H1 (cell line): ENCODE data around the gene ADGRV1. TPM values are rescaled to one million over a fixed set of nuclear protein-coding genes. Genes with fewer than 3 reads are reported as not detected.

ENCODE experiments used
- CTCF ChIA-PET: fragments of 300-600 bp; sonication (Branson Sonifier 250); formaldehyde crosslinking; loops from one replicate; lab custom pipeline; 2021; ENCODE audit not compliant: partially characterized antibody; lab: Charles Lee
- POLR2A ChIA-PET: fragments of 300-600 bp; sonication (Branson Sonifier 250); formaldehyde crosslinking; loops from one replicate; lab custom pipeline; 2021; ENCODE audit warnings: inconsistent platforms; ENCODE audit not compliant: partially characterized antibody; lab: Charles Lee
- DNase-seq, 2 experiments: peaks; one replicate each; pipeline versions ENCODE4 v3.0.0 to v3.0.0-alpha.2; 2010 to 2022; ENCODE audit warnings: low spot score in 2 of 2, low read depth in 1 of 2, mixed read lengths in 1 of 2
- FAIRE-seq: peaks from 2 replicates; lab custom pipeline; 2011; peaks lifted over from hg19 to GRCh38; lab: Jason Lieb, UNC
- H2AFZ ChIP-seq: 2 replicates; pipeline ENCODE4 v1.8.1; 2012; ENCODE audit warnings: low read length, inconsistent platforms
- H2AK5ac ChIP-seq: 2 replicates; pipeline ENCODE4 v1.6.1; 2013; ENCODE audit warnings: low read depth, low read length
- H2BK120ac ChIP-seq: replicated peaks from 2 replicates; pipeline ENCODE3; 2013; ENCODE audit warnings: low read depth, low read length, inconsistent platforms
- H2BK12ac ChIP-seq: 2 replicates; pipeline ENCODE4 v1.6.1; 2013; ENCODE audit warnings: low read depth, low read length
- H2BK15ac ChIP-seq: 2 replicates; pipeline ENCODE4 v1.6.1; 2013; ENCODE audit warnings: low read length
- H2BK20ac ChIP-seq: 2 replicates; pipeline ENCODE4 v1.6.1; 2013; ENCODE audit warnings: low read length
- H2BK5ac ChIP-seq: 2 replicates; pipeline ENCODE4 v1.6.1; 2013; ENCODE audit warnings: low read depth, low read length
- H3K14ac ChIP-seq: 2 replicates; pipeline ENCODE4 v1.6.1; 2013; ENCODE audit warnings: inconsistent platforms; ENCODE audit not compliant: insufficient read length
- H3K18ac ChIP-seq: 2 replicates; pipeline ENCODE4 v1.6.1; 2013; ENCODE audit warnings: low read length; ENCODE audit errors: extremely low read depth
- H3K23ac ChIP-seq: 2 replicates; pipeline ENCODE4 v1.6.1; 2013; ENCODE audit warnings: inconsistent platforms; ENCODE audit not compliant: insufficient read length
- H3K23me2 ChIP-seq: 2 replicates; pipeline ENCODE4 v1.6.1; 2013; ENCODE audit warnings: low read depth, low read length
- H3K27ac ChIP-seq: 2 replicates; pipeline ENCODE4 v1.6.1; 2011; ENCODE audit warnings: low read depth, low read length, inconsistent platforms
- H3K27me3 ChIP-seq, 4 experiments: replicated peaks in 1 of 4; 1 replicate in 1 of 4; 2 replicates in 3 of 4; pipeline versions ENCODE4 v1.6.1 to v1.8.1; 2011 to 2013; ENCODE audit warnings: low read length in 3 of 4, mild to moderate bottlenecking in 3 of 4, inconsistent platforms in 2 of 4, mixed read lengths in 2 of 4, moderate library complexity in 1 of 4; ENCODE audit not compliant: control insufficient read depth in 3 of 4, insufficient read depth in 3 of 4; ENCODE audit errors: extremely low read depth in 1 of 4
- H3K36me3 ChIP-seq, 4 experiments: 2 replicates each; pipeline versions ENCODE4 v1.6.1 to v1.8.1; 2011 to 2013; ENCODE audit warnings: mild to moderate bottlenecking in 4 of 4, low read length in 3 of 4, moderate library complexity in 2 of 4, control low read depth in 1 of 4, inconsistent platforms in 1 of 4; ENCODE audit not compliant: insufficient read depth in 4 of 4, control insufficient read depth in 2 of 4
- H3K4ac ChIP-seq: replicated peaks from 2 replicates; pipeline ENCODE3; 2013; ENCODE audit warnings: low read length, low read depth, mixed read lengths, inconsistent platforms; ENCODE audit not compliant: insufficient read length
- H3K4me1 ChIP-seq, 4 experiments: replicated peaks in 1 of 4; 1 replicate in 1 of 4; 2 replicates in 3 of 4; pipeline versions ENCODE4 v1.6.1 to v1.8.1; 2011 to 2013; ENCODE audit warnings: low read length in 3 of 4, inconsistent platforms in 2 of 4, mixed read lengths in 1 of 4; ENCODE audit not compliant: insufficient read depth in 4 of 4, control insufficient read depth in 3 of 4
- H3K4me2 ChIP-seq, 2 experiments: 2 replicates each; pipeline versions ENCODE4 v1.6.1 to v1.8.1; 2011 to 2013; ENCODE audit warnings: low read depth in 2 of 2, low read length in 2 of 2, control low read depth in 1 of 2, inconsistent platforms in 1 of 2, mild to moderate bottlenecking in 1 of 2; ENCODE audit not compliant: insufficient read depth in 1 of 2
- H3K4me3 ChIP-seq, 4 experiments: fragments of 200-600, 300-600 bp in 1 of 4; sonication (generic), shearing (Covaris generic), sonication (Bioruptor Twin) in 1 of 4; 2 replicates each; pipeline versions ENCODE4 v1.5.1 to v1.8.1; 2011 to 2016; ENCODE audit warnings: low read length in 4 of 4, low read depth in 3 of 4, control low read depth in 2 of 4, inconsistent platforms in 2 of 4, mild to moderate bottlenecking in 2 of 4, mixed read lengths in 1 of 4, moderate library complexity in 1 of 4; ENCODE audit not compliant: insufficient read depth in 2 of 4; ENCODE audit errors: extremely low read depth in 1 of 4
- H3K56ac ChIP-seq: replicated peaks from 2 replicates; pipeline ENCODE3; 2013; ENCODE audit warnings: low read depth, mild to moderate bottlenecking, mixed read lengths, low read length, inconsistent platforms; ENCODE audit not compliant: insufficient read length
- H3K79me1 ChIP-seq: 2 replicates; pipeline ENCODE4 v1.6.1; 2013; ENCODE audit warnings: low read depth, low read length, control low read depth
- H3K79me2 ChIP-seq, 2 experiments: 2 replicates each; pipeline versions ENCODE4 v1.6.1 to v1.8.1; 2012 to 2013; ENCODE audit warnings: low read length in 2 of 2, mild to moderate bottlenecking in 2 of 2, inconsistent platforms in 1 of 2; ENCODE audit not compliant: insufficient read depth in 2 of 2, control insufficient read depth in 1 of 2
- H3K9ac ChIP-seq, 4 experiments: replicated peaks in 1 of 4; 1 replicate in 1 of 4; 2 replicates in 3 of 4; pipeline versions ENCODE4 v1.6.1 to v1.8.1; 2011 to 2013; ENCODE audit warnings: low read depth in 3 of 4, low read length in 3 of 4, control low read depth in 2 of 4, mild to moderate bottlenecking in 2 of 4, moderate library complexity in 2 of 4, inconsistent platforms in 1 of 4; ENCODE audit errors: extremely low read depth in 1 of 4
- H3K9me3 ChIP-seq, 2 experiments: 2 replicates each; pipeline versions ENCODE4 v1.6.1 to v1.8.1; 2012 to 2013; ENCODE audit warnings: mild to moderate bottlenecking in 2 of 2, moderate library complexity in 2 of 2, control low read depth in 1 of 2, inconsistent platforms in 1 of 2, low read depth in 1 of 2, low read length in 1 of 2, mixed read lengths in 1 of 2; ENCODE audit not compliant: insufficient read depth in 2 of 2
- H4K20me1 ChIP-seq, 2 experiments: replicated peaks in 1 of 2; 2 replicates each; pipeline versions ENCODE3 to v1.8.1; 2011 to 2013; ENCODE audit warnings: inconsistent platforms in 2 of 2, low read length in 2 of 2, mild to moderate bottlenecking in 1 of 2; ENCODE audit not compliant: insufficient read depth in 2 of 2, control insufficient read depth in 1 of 2
- H4K5ac ChIP-seq: 2 replicates; pipeline ENCODE4 v1.6.1; 2013; ENCODE audit warnings: low read length, low read depth, mixed read lengths, inconsistent platforms; ENCODE audit not compliant: insufficient read length
- H4K8ac ChIP-seq: 2 replicates; pipeline ENCODE4 v1.8.0; 2013; ENCODE audit warnings: mild to moderate bottlenecking, moderate library complexity, low read length, inconsistent platforms; ENCODE audit not compliant: insufficient read depth; ENCODE audit errors: extremely low read depth
- H4K91ac ChIP-seq: replicated peaks from 2 replicates; pipeline ENCODE3; 2013; ENCODE audit warnings: low read length, mixed read lengths, inconsistent platforms; ENCODE audit not compliant: insufficient read length
- CBX8 ChIP-seq: fragments of 300-800, 300-1000 bp; sonication (generic); IDR thresholded peaks from 2 replicates; pipeline ENCODE4 v1.7.1; 2016; ENCODE audit warnings: low read depth, low read length, borderline replicate concordance
- KDM4A ChIP-seq: IDR thresholded peaks from one replicate; pipeline ENCODE4 v1.7.1; 2012; ENCODE audit warnings: low read depth, mild to moderate bottlenecking, moderate library complexity, low read length, inconsistent platforms; ENCODE audit not compliant: severe bottlenecking
- POLR2A ChIP-seq, 2 experiments: IDR thresholded peaks; 1 replicate in 1 of 2; 2 replicates in 1 of 2; pipeline ENCODE4 v1.6.1; 2011; ENCODE audit warnings: low read depth in 2 of 2, low read length in 2 of 2, mild to moderate bottlenecking in 2 of 2; ENCODE audit errors: control extremely low read depth in 1 of 2
- SP4 ChIP-seq: IDR thresholded peaks from 2 replicates; pipeline ENCODE4 v1.6.1; 2012; ENCODE audit warnings: low read length, inconsistent platforms
- TAF1 ChIP-seq: IDR thresholded peaks from 2 replicates; pipeline ENCODE4 v1.6.1; 2011; ENCODE audit warnings: mild to moderate bottlenecking, low read depth, low read length
- WGBS, 2 experiments: shearing (Covaris generic) in 1 of 2; methylation state at CpG; one replicate each; pipeline versions ENCODE4 v1.1.6 to v1.1.7; 2013 to 2015; ENCODE audit warnings: low lambda C conversion rate in 2 of 2, mixed read lengths in 2 of 2, inconsistent platforms in 1 of 2, low coverage in 1 of 2, missing lambda C conversion rate in 1 of 2; ENCODE audit not compliant: insufficient replicate concordance in 2 of 2, insufficient coverage in 1 of 2, insufficient read length in 1 of 2; ENCODE audit errors: extremely low coverage in 1 of 2, missing lambda C conversion rate in 1 of 2; 5-methylcytosine and 5-hydroxymethylcytosine counted together
- polyA plus RNA-seq, 7 experiments: library from polyadenylated mRNA; depleted of rRNA in 3 of 7; stranded (reverse) in 5 of 7; unstranded in 2 of 7; fragments of >200 nt in 5 of 7; fragments of 200-250 nt in 2 of 7; gene quantifications; 1 replicate in 5 of 7; 2 replicates in 1 of 7; 4 replicates in 1 of 7; pipeline versions ENCODE4 v1.2.1 to v1.2.3, GENCODE V29; 2011 to 2013; ENCODE audit warnings: missing spikeins in 2 of 7, mixed read lengths in 2 of 7
- total RNA-seq: library from RNA; stranded (reverse); fragmentation: NEBNext Ultra II Directional; extraction: Animal tissue kit (Norgen Biotek cat#: 25700); gene quantifications from 2 replicates; pipeline ENCODE4 v1.2.1, GENCODE V29; 2021

The ADGRV1 gene
- total and polyA plus RNA-seq, 2 of the 8 experiments (the other 6 are each of a cell fraction or from before 2014, with no cell fraction given) = 53.1 to 62.2 TPM

GRCh38 chr5:91042247-91042935 is 483.8 kb downstream of the ADGRV1 start:
- Histone ChIP-seq H3K4me2 (no peak overlapping the region), H3K9me3 (no peaks in the 10 kb centered on the region; a peak in 1 of 4 replicates), H2BK120ac (no peak overlapping the region), H3K4ac (no peak overlapping the region), H4K5ac (no peak overlapping the region), H4K91ac (no peak overlapping the region), H3K27me3 (no peaks in the 10 kb centered on the region), H3K36me3 (peaks cover 0 to 5% (median 0%) of the 10 kb centered on the region in 4 experiments; a peak in 1 of 8 replicates), H4K8ac (no peak overlapping the region), H3K23ac (no peak overlapping the region), H3K27ac (no peak overlapping the region), H3K23me2 (no peaks in the 10 kb centered on the region), H3K9ac (no peak overlapping the region), H2BK15ac (no peak overlapping the region), H2AK5ac (no peak overlapping the region), H3K14ac (no peak overlapping the region), H3K4me3 (no peak overlapping the region), H2AFZ (no peak overlapping the region), H2BK12ac (no peak overlapping the region), H3K79me1 (no peaks in the 10 kb centered on the region), H4K20me1 (no peaks in the 10 kb centered on the region), H3K18ac (no peak overlapping the region), H3K56ac (no peak overlapping the region), H3K4me1 (peaks cover 0 to 11% (median 5%) of the 10 kb centered on the region in 4 experiments; a peak in 4 of 7 replicates), H2BK5ac (no peak overlapping the region), H2BK20ac (no peak overlapping the region), H3K79me2 (no peaks in the 10 kb centered on the region)
- WGBS, 2 experiments = 83% methylated on average over 1 of the region's 1 CpG; no CpG with 5 or more reads in 1 of the 2 experiments
- ChIA-PET CTCF (interaction anchor here (1.3 kb wide), 1 partner anchor 8 kb away, joined by 3 read pairs; no protein-coding TSS in a partner anchor), POLR2A (no interaction called here)
- FAIRE-seq = no peak
- DNase-seq = no peak
- TF ChIP-seq TAF1 (no peak), POLR2A (IDR thresholded peaks at IDR 0.05; ENCODE audit: control extremely low read depth in 1 of 2, low read depth in 2 of 2, low read length in 2 of 2) (no peak), KDM4A (no peak), CBX8 (no peak), SP4 (no peak)
